Heart left ventricle (tissue), 16 donors: ENCODE results near the gene SYNPO2. TPM values are rescaled to one million over a fixed set of nuclear protein-coding genes. Genes with fewer than 3 reads are reported as not detected.
A peak's percentile ranks its signal among the peaks of the same experiment; 100 is the strongest.

Experiments
- ATAC-seq, 4 donors: fragments of 200-7000 bp; cut with Tn5 transposase; one replicate each; pipeline ENCODE4 v1.9.1; 2020 to 2022; ENCODE audit warnings: moderate library complexity in 4 of 4, mild to moderate bottlenecking in 3 of 4, moderate number of reproducible peaks in 1 of 4
- DNase-seq, 5 donors: peaks; one replicate each; pipeline ENCODE4 v3.0.0-alpha.2; 2020
- H3K27ac ChIP-seq, 12 donors: fragments of 200-600 bp; sonication (generic) in 4 of 12; one replicate each; pipeline versions ENCODE4 v1.5.0 to v1.8.0; 2016 to 2022; ENCODE audit warnings: mild to moderate bottlenecking in 2 of 12
- H3K27me3 ChIP-seq, 9 donors: fragments of 200-600 bp; sonication (generic) in 2 of 9; one replicate each; pipeline versions ENCODE4 v1.5.1 to v1.8.0; 2016 to 2022; ENCODE audit warnings: mild to moderate bottlenecking in 3 of 9
- H3K36me3 ChIP-seq, 9 donors: fragments of 200-600 bp; sonication (generic) in 2 of 9; one replicate each; pipeline versions ENCODE4 v1.5.0 to v1.8.0; 2018 to 2022; ENCODE audit warnings: mild to moderate bottlenecking in 2 of 9
- H3K4me1 ChIP-seq, 12 donors: fragments of 200-600 bp; sonication (generic) in 4 of 12; one replicate each; pipeline versions ENCODE4 v1.5.0 to v1.8.0; 2016 to 2022; ENCODE audit warnings: mild to moderate bottlenecking in 3 of 12
- H3K4me3 ChIP-seq, 12 donors: fragments of 200-600 bp; sonication (generic) in 4 of 12; one replicate each; pipeline versions ENCODE4 v1.5.0 to v1.8.0; 2017 to 2022; ENCODE audit warnings: mild to moderate bottlenecking in 9 of 12, moderate library complexity in 4 of 12
- H3K9me3 ChIP-seq, 12 donors: fragments of 200-600 bp; sonication (generic) in 4 of 12; one replicate each; pipeline versions ENCODE4 v1.5.0 to v1.8.0; 2016 to 2022; ENCODE audit warnings: mild to moderate bottlenecking in 1 of 12
- CTCF ChIP-seq, 12 donors: fragments of 200-600 bp; sonication (generic) in 4 of 12; IDR thresholded peaks; one replicate each; pipeline versions ENCODE4 v1.5.0 to v1.8.0; 2018 to 2022; ENCODE audit warnings: antibody characterized with exemption in 12 of 12, mild to moderate bottlenecking in 5 of 12
- POLR2A ChIP-seq, 2 donors: fragments of 450-650 bp; IDR thresholded peaks; one replicate each; pipeline ENCODE4 v1.6.1; 2017; ENCODE audit warnings: antibody characterized with exemption in 2 of 2, mild to moderate bottlenecking in 2 of 2, moderate library complexity in 2 of 2
- WGBS, 4 donors: extraction: QIAGEN DNeasy Blood & Tissue Kit in 2 of 4; methylation state at CpG; one replicate each; pipeline versions ENCODE4 v1.1.5 to v1.1.7; 2013 to 2018; 5-methylcytosine and 5-hydroxymethylcytosine counted together
- intact Hi-C, 10 donors: fragments of 100-400 bp; cut with DNase I; formaldehyde crosslinking; loops; one replicate each; pipeline versions ENCODE4 v1.11.1 to v1.14.2; 2022
- polyA plus RNA-seq, 2 donors: library from polyadenylated mRNA; stranded (reverse); fragments of 200-250 nt; gene quantifications; one replicate each; pipeline ENCODE4 v1.2.3, GENCODE V29; 2013
- total RNA-seq, 9 donors: library from RNA; depleted of rRNA in 2 of 9; stranded (reverse); fragments of >200 nt in 2 of 9; fragmentation: NEBNext Ultra II Directional in 3 of 9; extraction: Animal tissue kit (Norgen Biotek cat#: 25700) in 3 of 9; gene quantifications; one replicate each; pipeline versions ENCODE4 v1.1.0 to v1.2.4, GENCODE V29; 2016 to 2023
- donor health status: ischemic (EF 13 %, LVEDD 7.1; RV severe dilation, severe dysfunction).
- donor health status: healthy with polysubstance abuse.
- donor health status: DM: no; HTN: yes; CAD: no.
- donor health status: DM: no; HTN: no; CAD: no.
- donor health status: ischemic (EF 25% LVEDD 6.9; RV normal size, moderate dysfunction).
- donor health status: ischemic (EF 25% LVEDD 5.7; RV mildly dilated, moderate dysfunction).
- donor health status: healthy.
- donor health status: DM: yes; HTN: yes; CAD: no.
- donor health status: ischemic (EF 35%, LVEDD 5.7; RV mildly dilated, moderate dysfunction).
- donor health status: nonischemic (EF 11% LVEDD 7.7; RV severe dilation, severe dysfunction).
- donor health status: DM: yes; HTN: yes; CAD: no.
- donor health status: PGD.
- donor health status: ischemic (EF 29% LVEDD 5.4; RV normal size, mild dysfunction).
- donor health status: nonischemic (EF 23%, LVEDD 6.1; RV moderate dilation, normal function).

Gene SYNPO2
- total and polyA plus RNA-seq, 11 donors, result 31.2 to 290 (median 231) TPM

DNA sequence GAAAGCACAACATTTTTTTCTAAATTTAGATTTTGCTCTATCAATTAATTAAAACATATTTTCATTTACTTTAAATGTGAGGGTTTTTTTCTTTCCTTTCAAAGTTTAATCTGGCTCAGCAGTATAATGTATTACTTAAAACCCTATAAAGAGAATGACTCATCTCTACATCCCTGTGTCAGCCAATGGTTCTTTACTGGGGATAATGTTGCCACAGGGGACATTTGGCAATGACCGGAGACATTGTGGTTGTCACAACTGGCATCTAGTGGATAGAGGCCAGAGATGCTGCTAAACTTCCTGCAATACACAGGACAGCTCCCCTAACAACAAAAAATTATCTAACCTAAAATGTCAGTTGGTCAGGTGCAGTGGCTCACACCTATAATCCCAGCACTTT, 53.8 kb downstream of the SYNPO2 start:
- H3K4me3 ChIP-seq, result no peak overlapping the region
- H3K9me3 ChIP-seq, result no peaks in the 10 kb centered on the region
- WGBS, 4 donors, result 30 to 91% (median 78%) methylated on average over 1 of the region's 1 CpG
- ATAC-seq, result no peak
- DNase-seq, result no peak
- intact Hi-C loops, result no loop called here
- peaks cover 0 to 84% (median 44%) of the 10 kb centered on the region in 12 donors for H3K4me1 ChIP-seq
- no peaks in the 10 kb centered on the region for H3K27me3 ChIP-seq
- TF ChIP-seq POLR2A (IDR thresholded peaks at IDR 0.05) (no peak), CTCF (IDR thresholded peaks at IDR 0.05) (no peak)
- peak overlapping the region in 3 of 12 donors; percentile 41 to 76 (median 63) for H3K27ac ChIP-seq
- no peaks in the 10 kb centered on the region for H3K36me3 ChIP-seq

- Histone ChIP-seq H3K36me3 (no peaks in the 10 kb centered on the region), H3K9me3 (no peaks in the 10 kb centered on the region), H3K27me3 (no peaks in the 10 kb centered on the region), H3K27ac (peak overlapping the region in 4 of 12 donors; percentile 5 to 67 (median 33)), H3K4me1 (peaks cover 0 to 72% (median 30%) of the 10 kb centered on the region in 12 donors), H3K4me3 (no peak overlapping the region)
- ATAC-seq (no peak), DNase-seq (no peak)
- intact Hi-C loops, result no loop called here
- 39 to 58% (median 49%) methylated on average over 2 of the region's 2 CpGs for WGBS, 4 donors
- TF ChIP-seq CTCF (IDR thresholded peaks at IDR 0.05) (no peak), POLR2A (IDR thresholded peaks at IDR 0.05) (no peak)
Measured at GRCh38 chr4:118947095-118947494, 58.4 kb downstream of the SYNPO2 start.

GRCh38 chr4:118948545-118949144, 60.0 kb downstream of the SYNPO2 start:
- H3K4me3 ChIP-seq, result no peak overlapping the region
- 44 to 69% (median 64%) methylated on average over 3 of the region's 3 CpGs for WGBS, 4 donors
- H3K27me3 ChIP-seq, result no peaks in the 10 kb centered on the region
- intact Hi-C loops, result no loop called here
- TF ChIP-seq POLR2A (IDR thresholded peaks at IDR 0.05) (no peak), CTCF (IDR thresholded peaks at IDR 0.05) (no peak)
- no peaks in the 10 kb centered on the region for H3K36me3 ChIP-seq
- H3K9me3 ChIP-seq, result no peaks in the 10 kb centered on the region
- ATAC-seq (no peak), DNase-seq (no peak)
- H3K27ac ChIP-seq, result peak overlapping the region in 1 of 12 donors; percentile 67
- peaks cover 0 to 72% (median 31%) of the 10 kb centered on the region in 12 donors for H3K4me1 ChIP-seq

- H3K9me3 ChIP-seq, result no peaks in the 10 kb centered on the region
- H3K4me3 ChIP-seq, result no peak overlapping the region
- 50 to 88% (median 73%) methylated on average over 2 of the region's 2 CpGs for WGBS, 4 donors
- no peak for DNase-seq
- TF ChIP-seq POLR2A (IDR thresholded peaks at IDR 0.05) (no peak), CTCF (IDR thresholded peaks at IDR 0.05) (no peak)
- ATAC-seq, result peak in 2 of 4 donors; percentile 6 to 21
- no peaks in the 10 kb centered on the region for H3K27me3 ChIP-seq
- no peaks in the 10 kb centered on the region for H3K36me3 ChIP-seq
- intact Hi-C loops, result no loop called here
- H3K27ac ChIP-seq, result peak overlapping the region in 5 of 12 donors; percentile 1 to 62 (median 39)
- H3K4me1 ChIP-seq, result peaks cover 0 to 72% (median 41%) of the 10 kb centered on the region in 12 donors
Measured at GRCh38 chr4:118950224-118950623, 61.6 kb downstream of the SYNPO2 start.
